Mesodermal cell (in vitro differentiated cells): ENCODE data around the gene LEFTY2.

Experiments
- H3K27ac ChIP-seq: 2 replicates; pipeline ENCODE4 v1.7.0; 2013; ENCODE audit warnings: mild to moderate bottlenecking, low read depth, low read length, moderate library complexity; ENCODE audit not compliant: severe bottlenecking
- H3K36me3 ChIP-seq: 2 replicates; pipeline ENCODE4 v1.7.1; 2013; ENCODE audit warnings: mild to moderate bottlenecking, low read length, moderate library complexity; ENCODE audit not compliant: control insufficient read depth, insufficient read depth
- H3K4me1 ChIP-seq: one replicate; pipeline ENCODE4 v1.7.1; 2013; ENCODE audit warnings: mild to moderate bottlenecking, low read length; ENCODE audit not compliant: insufficient read depth, control insufficient read depth, poor library complexity, severe bottlenecking
- H3K4me3 ChIP-seq: 2 replicates; pipeline ENCODE4 v1.7.0; 2013; ENCODE audit warnings: low read length, control low read depth, mild to moderate bottlenecking; ENCODE audit not compliant: insufficient read depth, poor library complexity, severe bottlenecking; ENCODE audit errors: extremely low read depth
- H3K9me3 ChIP-seq: 2 replicates; pipeline ENCODE4 v1.7.1; 2013; ENCODE audit warnings: mild to moderate bottlenecking, low read length, moderate library complexity; ENCODE audit not compliant: control insufficient read depth
- WGBS, 2 experiments: methylation state at CpG; one replicate each; pipeline ENCODE4 v1.1.5; 2013; ENCODE audit warnings: missing lambda C conversion rate in 2 of 2; ENCODE audit not compliant: insufficient coverage in 2 of 2; 5-methylcytosine and 5-hydroxymethylcytosine counted together

LEFTY2 gene

DNA sequence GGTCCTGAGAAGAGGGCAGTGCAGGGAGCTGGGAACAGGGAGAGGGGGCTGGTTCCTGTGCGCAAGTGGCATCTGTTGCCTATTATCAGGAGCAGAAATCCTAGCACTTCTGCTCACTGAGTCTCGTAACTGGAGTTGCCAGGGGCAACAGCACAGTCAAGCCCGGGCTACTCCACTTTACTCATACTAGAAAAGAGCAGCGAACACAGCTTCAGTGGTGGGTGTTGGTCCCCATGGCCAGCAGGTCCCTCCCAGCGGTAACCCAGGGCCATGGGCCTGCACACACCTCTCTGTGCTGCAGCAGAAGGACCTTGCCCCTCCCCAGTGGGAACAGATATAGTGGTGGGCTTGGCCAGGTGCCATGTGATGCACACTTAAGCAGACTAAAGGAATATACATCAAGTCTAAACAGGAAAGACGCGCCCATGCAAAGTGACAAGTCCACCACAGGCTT is 25.5 kb downstream of the LEFTY2 start:
- Histone ChIP-seq H3K27ac (no peak overlapping the region), H3K4me3 (no peak overlapping the region), H3K4me1 (peaks cover 5% of the 10 kb centered on the region), H3K36me3 (peaks cover 31% of the 10 kb centered on the region), H3K9me3 (no peaks in the 10 kb centered on the region)
- 92 to 97% methylated on average over 5 to 7 of the region's 7 CpGs for WGBS, 2 experiments

DNA sequence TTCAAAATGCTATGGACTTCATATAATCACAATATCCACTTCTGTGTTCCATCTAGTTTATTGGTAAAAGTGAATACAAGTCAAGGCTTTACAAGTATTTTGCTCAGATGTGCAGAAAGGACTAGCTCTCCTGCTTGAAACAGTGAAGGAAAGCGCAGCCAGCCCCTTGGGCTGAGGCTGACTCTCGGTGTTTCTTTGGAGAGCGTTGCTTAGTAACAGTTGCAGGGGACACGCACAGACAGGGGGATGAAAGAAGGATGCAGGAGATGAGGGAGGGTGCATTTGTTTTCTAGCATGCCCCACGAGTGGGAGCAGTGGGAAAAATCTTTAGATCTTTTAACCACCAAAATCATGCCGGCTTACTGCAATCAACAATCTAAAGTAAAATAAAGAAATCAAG is 26.1 kb downstream of the LEFTY2 start:
- Histone ChIP-seq H3K9me3 (no peaks in the 10 kb centered on the region), H3K4me1 (peaks cover 5% of the 10 kb centered on the region), H3K36me3 (peaks cover 24% of the 10 kb centered on the region), H3K27ac (no peak overlapping the region), H3K4me3 (no peak overlapping the region)
- 86 to 90% methylated on average over 2 to 4 of the region's 6 CpGs for WGBS, 2 experiments

DNA sequence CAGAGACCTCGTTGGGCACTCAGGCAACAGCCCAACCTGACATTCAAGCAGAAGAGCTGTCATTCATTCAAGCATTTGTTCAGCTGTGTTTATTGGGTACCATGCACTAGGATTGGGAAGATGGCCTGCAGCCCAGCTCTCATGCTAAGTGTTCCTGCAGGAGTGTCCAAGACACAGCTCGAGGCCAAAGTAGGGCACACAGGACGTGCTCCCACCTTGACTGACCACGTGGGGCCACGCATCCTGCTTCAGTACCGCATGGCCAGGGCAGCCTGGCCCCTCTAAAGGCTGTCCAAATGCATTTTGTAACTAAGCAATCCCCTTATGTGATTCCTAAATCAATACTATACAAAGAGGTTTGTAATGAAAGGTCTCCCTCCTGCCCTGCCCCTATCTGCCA is 26.6 kb downstream of the LEFTY2 start:
- Histone ChIP-seq H3K36me3 (peaks cover 19% of the 10 kb centered on the region), H3K9me3 (no peaks in the 10 kb centered on the region), H3K4me1 (peaks cover 5% of the 10 kb centered on the region), H3K27ac (no peak overlapping the region), H3K4me3 (no peak overlapping the region)
- WGBS, 2 experiments: 96% methylated on average over 5 to 6 of the region's 6 CpGs

DNA sequence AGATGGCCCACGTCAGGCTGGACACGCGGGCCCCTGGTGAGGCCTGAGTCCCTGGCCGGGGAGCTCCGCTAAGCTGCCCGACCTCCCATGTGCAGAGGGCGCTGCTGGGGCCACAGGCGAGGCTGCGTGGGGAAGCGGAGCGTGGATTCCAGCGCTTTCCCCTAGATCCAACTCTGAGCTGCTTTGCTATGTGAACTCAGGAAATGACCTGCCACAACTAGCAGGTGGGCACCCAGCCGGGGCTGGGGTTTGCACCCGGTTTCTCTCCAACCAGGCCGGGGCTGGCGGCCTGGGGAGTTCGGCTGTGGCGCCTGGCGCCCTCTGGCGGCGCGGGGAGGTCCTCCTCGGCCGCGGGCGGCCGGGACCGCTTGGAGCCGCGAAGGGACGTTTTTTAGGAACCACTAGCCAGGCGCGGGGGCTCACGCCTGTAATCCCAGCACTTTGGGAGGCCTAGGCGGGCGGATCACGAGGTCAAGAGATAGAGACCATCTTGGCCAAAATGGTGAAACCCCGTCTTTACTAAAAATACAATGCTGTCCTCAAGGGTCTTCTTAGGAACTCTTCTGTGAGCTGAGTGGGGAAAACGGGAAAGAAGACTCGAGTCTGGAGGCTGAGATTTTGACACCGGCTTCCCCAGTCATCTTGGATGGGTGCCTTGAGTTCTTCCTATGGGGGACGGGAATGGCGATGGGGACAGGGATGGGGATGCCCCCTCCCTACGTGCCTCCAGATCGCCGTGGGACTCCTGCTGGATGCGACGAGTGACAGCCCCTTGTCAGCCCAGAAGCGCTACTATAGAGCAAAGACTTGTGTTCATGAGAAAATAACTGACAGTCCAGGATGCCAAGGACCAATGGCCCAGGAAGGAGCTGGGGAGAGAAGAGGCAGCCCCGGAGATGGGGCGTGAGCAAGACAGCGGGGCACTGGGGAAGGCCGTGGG is 29.6 kb downstream of the LEFTY2 start:
- H3K9me3 ChIP-seq: no peaks in the 10 kb centered on the region
- H3K4me3 ChIP-seq: no peak overlapping the region
- H3K4me1 ChIP-seq: peaks cover 5% of the 10 kb centered on the region
- H3K27ac ChIP-seq: no peak overlapping the region
- H3K36me3 ChIP-seq: no peaks in the 10 kb centered on the region
- WGBS, 2 experiments: 40 to 42% methylated on average over 47 to 51 of the region's 53 CpGs

DNA sequence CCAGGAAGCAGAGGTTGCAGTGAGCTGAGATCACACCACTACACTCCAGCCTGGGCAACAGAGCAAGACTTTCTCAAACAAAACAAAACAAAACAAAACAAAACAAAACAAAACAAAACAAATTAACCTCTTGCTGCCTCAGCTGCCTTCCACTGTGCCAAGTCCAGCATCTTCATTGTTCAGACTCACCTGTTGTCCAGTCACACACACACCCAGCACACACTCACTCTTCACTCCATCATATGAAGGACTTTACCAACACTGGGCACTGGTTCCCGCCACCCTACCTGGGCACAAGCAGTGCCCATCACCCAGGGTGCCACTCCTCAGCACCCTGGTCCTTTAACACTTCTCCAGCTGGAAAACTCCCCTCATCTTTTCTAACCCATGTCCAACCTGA is 31.5 kb downstream of the LEFTY2 start:
- no peak overlapping the region for H3K4me3 ChIP-seq
- no peak overlapping the region for H3K27ac ChIP-seq
- no peaks in the 10 kb centered on the region for H3K9me3 ChIP-seq
- H3K36me3 ChIP-seq: no peaks in the 10 kb centered on the region
- WGBS, 2 experiments: 91% methylated on average over 1 of the region's 1 CpG; no CpG with 5 or more reads in 1 of the 2 experiments
- H3K4me1 ChIP-seq: no peaks in the 10 kb centered on the region

DNA sequence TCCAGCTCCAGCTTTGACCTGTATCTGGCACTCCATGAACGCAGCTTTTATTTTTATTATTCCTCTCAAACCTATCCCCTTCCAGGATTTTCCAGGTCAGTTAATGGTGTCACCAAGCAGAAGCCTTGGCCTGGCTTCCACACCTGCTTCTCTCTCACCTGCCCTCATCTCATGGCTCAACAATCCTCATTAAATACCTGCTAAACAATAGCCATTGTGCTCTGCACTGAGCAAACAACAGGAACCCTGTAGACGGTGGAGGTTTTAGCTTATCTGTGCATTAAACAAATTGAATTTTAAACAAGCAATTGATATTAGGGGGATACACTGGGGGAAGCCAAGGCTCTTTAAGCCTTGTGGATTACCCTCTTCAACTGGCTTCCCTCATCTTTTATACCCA is 32.2 kb downstream of the LEFTY2 start:
- Histone ChIP-seq H3K36me3 (no peaks in the 10 kb centered on the region), H3K27ac (no peak overlapping the region), H3K4me1 (no peaks in the 10 kb centered on the region), H3K9me3 (no peaks in the 10 kb centered on the region), H3K4me3 (no peak overlapping the region)
- 90 to 100% methylated on average over 1 of the region's 2 CpGs for whole genome bisulfite sequencing, 2 experiments

DNA sequence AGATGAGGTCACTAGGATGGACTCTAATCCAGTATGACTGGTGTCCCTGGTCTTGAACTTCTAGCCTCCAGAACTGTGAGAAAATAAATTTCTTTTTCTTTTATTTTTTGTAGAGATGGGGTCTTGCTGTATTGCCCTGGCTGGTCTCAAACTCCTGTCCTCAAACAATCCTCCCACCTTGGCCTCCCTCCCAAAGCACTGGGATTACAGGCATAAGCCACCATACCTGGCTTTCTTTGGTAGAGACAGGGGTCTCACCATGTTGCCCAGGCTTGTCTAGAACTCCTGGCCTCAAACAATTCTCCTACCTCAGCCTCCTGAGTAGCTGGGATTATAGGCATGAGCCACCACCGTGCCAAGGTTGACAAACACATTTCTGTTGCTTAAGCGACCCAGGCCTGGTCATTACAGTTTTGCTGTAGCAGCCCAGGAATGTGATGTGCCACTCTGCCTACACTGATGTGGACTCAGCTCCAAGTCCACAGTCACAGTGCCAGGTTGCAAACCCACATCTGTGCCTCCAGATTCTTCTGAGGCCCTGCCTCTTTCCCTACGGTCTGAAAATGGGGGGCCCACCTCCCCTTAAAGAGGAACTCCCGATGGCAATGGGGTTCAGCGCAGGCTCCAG is 32.9 kb downstream of the LEFTY2 start:
- H3K27ac ChIP-seq: no peak overlapping the region

DNA sequence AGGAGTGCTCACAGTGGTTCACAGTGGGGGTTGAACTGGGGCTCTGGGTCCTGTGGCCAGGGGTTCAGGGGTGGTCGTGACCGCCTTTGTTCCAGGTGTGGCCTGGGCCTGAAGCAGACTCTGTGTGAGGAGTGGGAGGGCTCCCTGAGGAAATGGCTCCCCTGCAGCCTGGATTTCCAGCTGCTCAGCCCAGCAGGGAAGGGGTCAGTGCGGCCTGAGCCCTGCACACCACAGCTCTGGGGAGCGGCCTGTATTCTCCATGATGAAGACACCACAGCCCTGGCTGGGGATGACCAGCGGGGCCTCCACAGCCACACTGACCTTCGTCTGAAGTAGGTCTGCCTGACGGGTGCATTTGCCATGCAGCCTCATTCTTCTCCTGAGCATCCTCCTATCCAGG is 33.7 kb downstream of the LEFTY2 start:
- H3K27ac ChIP-seq: no peak overlapping the region
- 92 to 95% methylated on average over 5 to 6 of the region's 7 CpGs for WGBS, 2 experiments

More for the DNA sequence above, 32.9 kb downstream of the LEFTY2 start:
- no peaks in the 10 kb centered on the region for H3K4me1 ChIP-seq
- 88 to 95% methylated on average over 5 of the region's 5 CpGs for WGBS, 2 experiments
- no peaks in the 10 kb centered on the region for H3K9me3 ChIP-seq
- no peak overlapping the region for H3K4me3 ChIP-seq
- no peaks in the 10 kb centered on the region for H3K36me3 ChIP-seq

DNA sequence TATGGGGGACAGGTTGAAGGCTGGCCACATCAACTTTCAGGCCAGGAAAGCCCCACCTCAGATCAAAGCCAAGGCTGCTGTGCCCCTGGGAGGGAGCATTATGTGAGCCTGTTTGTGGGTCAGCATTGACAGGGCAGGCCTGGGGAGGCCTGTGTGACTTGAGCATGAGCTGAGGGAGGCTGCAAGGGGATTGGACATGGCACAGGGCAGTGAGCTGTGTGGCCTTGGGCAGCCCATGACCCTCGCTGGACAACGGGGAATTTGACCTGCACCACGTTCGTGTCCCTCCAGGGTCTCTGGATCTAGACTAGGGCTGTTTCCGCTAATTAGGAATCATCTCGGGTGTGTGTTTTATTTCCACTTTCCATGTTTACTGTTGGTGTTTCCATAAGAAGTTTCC is 34.6 kb downstream of the LEFTY2 start:
- Histone ChIP-seq H3K27ac (no peak overlapping the region), H3K4me1 (no peaks in the 10 kb centered on the region), H3K36me3 (no peaks in the 10 kb centered on the region), H3K9me3 (no peaks in the 10 kb centered on the region), H3K4me3 (no peak overlapping the region)
- 92 to 97% methylated on average over 6 of the region's 6 CpGs for WGBS, 2 experiments

More for the DNA sequence above, 33.7 kb downstream of the LEFTY2 start:
- no peaks in the 10 kb centered on the region for H3K4me1 ChIP-seq
- H3K36me3 ChIP-seq: no peaks in the 10 kb centered on the region
- H3K4me3 ChIP-seq: no peak overlapping the region
- H3K9me3 ChIP-seq: no peaks in the 10 kb centered on the region

DNA sequence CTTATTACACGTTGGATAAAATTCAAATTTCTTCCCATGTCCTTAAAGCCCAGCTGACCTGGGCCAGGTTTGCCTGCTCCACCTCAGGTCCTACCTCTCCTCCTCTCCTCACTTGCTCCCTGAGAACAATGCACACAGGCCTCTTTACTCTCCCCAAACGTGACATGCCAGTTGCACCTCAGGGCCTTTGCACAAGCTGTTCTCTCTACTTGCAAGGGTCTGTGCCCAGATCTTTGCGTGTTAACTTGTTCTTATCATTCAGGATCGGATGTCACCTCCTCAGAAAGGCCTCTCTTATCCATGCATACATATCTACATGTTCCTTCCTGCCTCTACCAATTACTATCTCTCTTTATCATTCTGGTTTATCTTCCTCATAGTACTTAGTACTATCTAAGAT is 37.4 kb downstream of the LEFTY2 start:
- no peak overlapping the region for H3K27ac ChIP-seq
- H3K4me1 ChIP-seq: peaks cover 6% of the 10 kb centered on the region
- no peak overlapping the region for H3K4me3 ChIP-seq
- no peaks in the 10 kb centered on the region for H3K36me3 ChIP-seq
- 81 to 91% methylated on average over 4 of the region's 4 CpGs for WGBS, 2 experiments
- H3K9me3 ChIP-seq: no peaks in the 10 kb centered on the region
